Adrenal gland (tissue), 12 donors: ENCODE results near the gene GTPBP3. TPM values are rescaled to one million over a fixed set of nuclear protein-coding genes. Genes with fewer than 3 reads are reported as not detected.

Experiments
- DNase-seq, 7 donors: peaks; one replicate each; pipeline ENCODE4 v3.0.0-alpha.2; 2019 to 2020
- H3K27ac ChIP-seq, 5 donors: fragments of 200-600 bp; sonication (generic) in 4 of 5; 1 replicate in 3 of 5; 2 replicates in 2 of 5; pipeline versions ENCODE4 v1.5.1 to v1.8.0; 2016 to 2020; ENCODE audit warnings: mild to moderate bottlenecking in 1 of 5
- H3K27me3 ChIP-seq: fragments of 200-600 bp; 2 replicates; pipeline ENCODE4 v1.8.0; 2021
- H3K36me3 ChIP-seq, 2 donors: fragments of 200-600 bp; replicated peaks in 1 of 2; 1 replicate in 1 of 2; 2 replicates in 1 of 2; pipeline versions ENCODE4 v1.5.1 to v1.8.0; 2018 to 2022
- H3K4me1 ChIP-seq, 2 donors: fragments of 200-600 bp; replicated peaks in 1 of 2; 1 replicate in 1 of 2; 2 replicates in 1 of 2; pipeline versions ENCODE4 v1.5.1 to v1.8.0; 2018 to 2021
- H3K4me3 ChIP-seq, 4 donors: fragments of 200-600 bp; sonication (generic) in 3 of 4; one replicate each; pipeline ENCODE4 v1.5.1; 2016 to 2018
- H3K9me3 ChIP-seq, 3 donors: fragments of 200-600 bp; sonication (generic) in 1 of 3; replicated peaks in 1 of 3; 1 replicate in 2 of 3; 2 replicates in 1 of 3; pipeline versions ENCODE4 v1.5.1 to v1.8.0; 2016 to 2021
- POLR2A ChIP-seq, 2 donors: fragments of 450-650 bp; IDR thresholded peaks; one replicate each; pipeline ENCODE4 v1.6.1; 2017; ENCODE audit warnings: antibody characterized with exemption in 2 of 2, mild to moderate bottlenecking in 2 of 2, moderate library complexity in 1 of 2
- WGBS, 4 donors: extraction: QIAGEN DNeasy Blood & Tissue Kit in 2 of 4; methylation state at CpG; one replicate each; pipeline versions ENCODE4 v1.1.5 to v1.1.7; 2013 to 2017; 5-methylcytosine and 5-hydroxymethylcytosine counted together
- intact Hi-C, 2 donors: fragments of 100-400 bp; cut with DNase I; formaldehyde crosslinking; loops; one replicate each; pipeline versions ENCODE4 v1.14.1 to v1.15.0; 2022 to 2023
- polyA plus RNA-seq, 3 donors: library from polyadenylated mRNA; stranded (reverse); fragments of 200-250 nt in 2 of 3; fragments of 350-450 nt in 1 of 3; fragmentation: Illumina TruSeq in 1 of 3; extraction: RNeasy Lipid Tissue Mini Kit (QIAGEN cat#74804) in 1 of 3; gene quantifications; one replicate each; pipeline ENCODE4 v1.2.3, GENCODE V29; 2013 to 2014
- total RNA-seq, 9 donors: library from RNA; depleted of rRNA in 4 of 9; stranded (reverse); fragments of >200 nt in 4 of 9; fragments of 120-200 nt in 1 of 9; fragmentation: NEBNext Ultra II Directional in 1 of 9; extraction: Animal tissue kit (Norgen Biotek cat#: 25700) in 1 of 9; gene quantifications; one replicate each; pipeline versions ENCODE4 v1.1.0 to v1.2.4, GENCODE V29; 2013 to 2023
- TF ChIP-seq, protein P1 (sequence below), 6 experiments: fragments of 450-650 bp in 4 of 6; fragments of 200-600 bp in 2 of 6; sonication (generic) in 1 of 6; IDR thresholded peaks; 1 replicate in 5 of 6; 2 replicates in 1 of 6; pipeline versions ENCODE4 v1.5.1 to v1.8.0; 2016 to 2021; ENCODE audit warnings: antibody characterized with exemption in 6 of 6, mild to moderate bottlenecking in 2 of 6, moderate library complexity in 1 of 6
- donor health status: healthy with polysubstance abuse.
- donor health status: Bipolar disorder and iron deficiency.
- donor health status: DM: yes; HTN: yes; CAD: no.
- donor health status: DM: no; HTN: no; CAD: no.
- donor health status: DM: no; HTN: no; CAD: no.
- donor health status: DM: yes; HTN: yes; CAD: no.

Gene GTPBP3
- total and polyA plus RNA-seq, 12 donors: 5.5 to 50.4 (median 23.8) TPM

- Histone ChIP-seq H3K36me3 (no peaks in the 10 kb centered on the region), H3K4me1 (peaks cover 4 to 25% of the 10 kb centered on the region in 2 donors), H3K4me3 (peak overlapping the region in 1 of 4 donors; percentile 38), H3K27me3 (no peaks in the 10 kb centered on the region), H3K9me3 (no peaks in the 10 kb centered on the region), H3K27ac (peak overlapping the region; percentile 30 to 79 (median 56))
- intact Hi-C loops: no loop called here
- 28 to 50% (median 39%) methylated on average over 30 to 93 of the region's 94 CpGs for WGBS, 4 donors
- no peak for DNase-seq
- TF ChIP-seq, protein P1, sequence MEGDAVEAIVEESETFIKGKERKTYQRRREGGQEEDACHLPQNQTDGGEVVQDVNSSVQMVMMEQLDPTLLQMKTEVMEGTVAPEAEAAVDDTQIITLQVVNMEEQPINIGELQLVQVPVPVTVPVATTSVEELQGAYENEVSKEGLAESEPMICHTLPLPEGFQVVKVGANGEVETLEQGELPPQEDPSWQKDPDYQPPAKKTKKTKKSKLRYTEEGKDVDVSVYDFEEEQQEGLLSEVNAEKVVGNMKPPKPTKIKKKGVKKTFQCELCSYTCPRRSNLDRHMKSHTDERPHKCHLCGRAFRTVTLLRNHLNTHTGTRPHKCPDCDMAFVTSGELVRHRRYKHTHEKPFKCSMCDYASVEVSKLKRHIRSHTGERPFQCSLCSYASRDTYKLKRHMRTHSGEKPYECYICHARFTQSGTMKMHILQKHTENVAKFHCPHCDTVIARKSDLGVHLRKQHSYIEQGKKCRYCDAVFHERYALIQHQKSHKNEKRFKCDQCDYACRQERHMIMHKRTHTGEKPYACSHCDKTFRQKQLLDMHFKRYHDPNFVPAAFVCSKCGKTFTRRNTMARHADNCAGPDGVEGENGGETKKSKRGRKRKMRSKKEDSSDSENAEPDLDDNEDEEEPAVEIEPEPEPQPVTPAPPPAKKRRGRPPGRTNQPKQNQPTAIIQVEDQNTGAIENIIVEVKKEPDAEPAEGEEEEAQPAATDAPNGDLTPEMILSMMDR (IDR thresholded peaks at IDR 0.05): no peak
- TF ChIP-seq POLR2A (IDR thresholded peaks at IDR 0.05): no peak
These were observed 8.6 kb upstream of the GTPBP3 start for GRCh38 chr19:17328517-17329365.

- DNase-seq: peak in 1 of 7 donors; percentile 21
- Histone ChIP-seq H3K4me3 (no peak overlapping the region), H3K27me3 (no peaks in the 10 kb centered on the region), H3K4me1 (peaks cover 4 to 28% of the 10 kb centered on the region in 2 donors), H3K9me3 (no peaks in the 10 kb centered on the region), H3K27ac (no peak overlapping the region), H3K36me3 (no peaks in the 10 kb centered on the region)
- intact Hi-C loops: no loop called here
- TF ChIP-seq, protein P1 (IDR thresholded peaks at IDR 0.05): no peak
- no peak for TF ChIP-seq POLR2A (IDR thresholded peaks at IDR 0.05)
- WGBS, 4 donors: 75 to 84% (median 80%) methylated on average over 46 to 51 of the region's 51 CpGs
These were observed 7.7 kb upstream of the GTPBP3 start for GRCh38 chr19:17329366-17330261.

DNA sequence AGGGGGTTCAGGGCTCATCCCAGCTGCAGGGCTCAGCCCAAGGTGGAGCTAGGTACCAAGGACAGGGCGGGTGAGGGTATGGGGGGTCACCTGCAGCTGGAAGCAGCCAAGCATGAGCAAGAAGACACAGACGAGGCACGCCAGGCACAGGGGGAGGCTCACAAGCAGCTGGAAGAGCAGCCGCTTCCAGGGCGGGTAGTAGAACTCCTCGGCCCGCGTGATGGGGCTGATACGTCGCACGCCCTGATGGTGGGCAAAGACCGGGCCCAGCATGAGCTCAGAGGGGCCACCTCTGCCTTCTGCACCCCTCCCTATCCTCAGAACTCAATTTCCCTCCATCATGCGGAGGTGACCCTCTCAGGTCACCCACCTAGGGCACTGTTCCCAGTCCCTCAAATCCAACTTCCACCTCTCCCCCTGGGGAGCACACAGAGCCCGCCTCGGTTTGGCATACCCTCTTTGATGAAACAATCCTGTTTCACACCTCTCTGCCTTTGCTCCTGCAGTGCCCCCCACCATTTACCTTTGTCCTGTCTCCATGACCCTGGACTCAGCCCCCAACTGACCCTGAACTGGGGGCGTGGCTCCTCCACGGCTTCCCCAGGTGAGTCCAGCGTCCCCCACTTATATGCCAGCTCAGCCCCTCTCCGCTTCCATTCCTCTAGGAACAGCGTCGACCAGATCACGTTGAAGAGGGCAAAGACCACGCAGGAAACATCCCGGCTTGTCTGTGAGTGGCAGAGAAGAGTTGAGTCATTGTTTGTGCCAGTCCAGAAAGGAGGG lies 6.9 kb upstream of the GTPBP3 start:
- no peak for DNase-seq
- 91 to 94% (median 93%) methylated on average over 19 to 24 of the region's 24 CpGs for WGBS, 4 donors
- Histone ChIP-seq H3K9me3 (no peaks in the 10 kb centered on the region), H3K4me3 (no peak overlapping the region), H3K4me1 (peaks cover 4 to 34% of the 10 kb centered on the region in 2 donors), H3K27me3 (no peaks in the 10 kb centered on the region), H3K36me3 (no peaks in the 10 kb centered on the region), H3K27ac (no peak overlapping the region)
- intact Hi-C loops: no loop called here
- TF ChIP-seq, protein P1 (IDR thresholded peaks at IDR 0.05): no peak
- no peak for TF ChIP-seq POLR2A (IDR thresholded peaks at IDR 0.05)
